ENCODE measurements around the gene FRAS1. TPM values are rescaled to one million over a fixed set of nuclear protein-coding genes. Genes with fewer than 3 reads are reported as not detected.
A peak's percentile ranks its signal among the peaks of the same experiment; 100 is the strongest.

FRAS1 gene
- total RNA-seq, 1 donor from 2014 or later: 20.2 TPM

DNA sequence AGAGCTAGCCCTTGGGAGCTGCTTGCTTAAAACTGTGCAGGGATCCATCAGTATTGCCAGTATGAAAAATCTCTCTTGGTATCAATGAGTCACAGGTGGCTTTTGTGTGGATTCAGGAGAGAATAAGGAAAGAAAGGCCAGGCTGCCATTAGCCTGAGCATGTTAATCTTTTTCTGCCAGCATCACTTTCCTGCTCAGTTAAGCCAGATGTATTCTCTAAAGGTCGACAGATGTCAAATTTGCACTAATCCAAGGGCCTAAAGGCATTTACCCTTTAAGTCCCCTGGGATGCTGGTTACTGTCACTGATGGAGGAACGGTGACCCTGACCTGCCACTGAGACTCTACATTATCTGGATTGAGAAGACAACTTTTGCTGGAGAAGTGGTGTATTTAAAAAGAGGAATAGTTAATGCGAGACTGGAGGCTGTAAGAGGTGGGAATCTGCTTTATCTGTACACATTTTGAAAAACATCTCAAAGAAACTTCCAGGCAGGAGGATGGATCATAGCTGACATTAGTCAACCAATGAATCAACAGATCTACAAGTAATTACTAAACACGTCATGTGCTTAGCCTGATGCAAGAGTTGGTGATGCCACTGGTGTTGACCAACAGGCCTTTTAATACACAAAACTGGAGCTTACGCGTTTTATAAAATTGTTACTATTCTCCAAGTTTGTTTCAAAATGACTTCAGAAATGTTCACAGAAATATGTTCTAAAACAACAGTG is 253.1 kb downstream of the FRAS1 start:
- Histone ChIP-seq H3K4me1 (no peaks in the 10 kb centered on the region), H3K9me3 (no peaks in the 10 kb centered on the region), H3K27me3 (no peaks in the 10 kb centered on the region), H3K27ac (no peak overlapping the region), H3K36me3 (no peaks in the 10 kb centered on the region), H3K4me3 (no peak overlapping the region)
- no peak for DNase-seq
- ATAC-seq: no peak
- TF ChIP-seq, protein P1, sequence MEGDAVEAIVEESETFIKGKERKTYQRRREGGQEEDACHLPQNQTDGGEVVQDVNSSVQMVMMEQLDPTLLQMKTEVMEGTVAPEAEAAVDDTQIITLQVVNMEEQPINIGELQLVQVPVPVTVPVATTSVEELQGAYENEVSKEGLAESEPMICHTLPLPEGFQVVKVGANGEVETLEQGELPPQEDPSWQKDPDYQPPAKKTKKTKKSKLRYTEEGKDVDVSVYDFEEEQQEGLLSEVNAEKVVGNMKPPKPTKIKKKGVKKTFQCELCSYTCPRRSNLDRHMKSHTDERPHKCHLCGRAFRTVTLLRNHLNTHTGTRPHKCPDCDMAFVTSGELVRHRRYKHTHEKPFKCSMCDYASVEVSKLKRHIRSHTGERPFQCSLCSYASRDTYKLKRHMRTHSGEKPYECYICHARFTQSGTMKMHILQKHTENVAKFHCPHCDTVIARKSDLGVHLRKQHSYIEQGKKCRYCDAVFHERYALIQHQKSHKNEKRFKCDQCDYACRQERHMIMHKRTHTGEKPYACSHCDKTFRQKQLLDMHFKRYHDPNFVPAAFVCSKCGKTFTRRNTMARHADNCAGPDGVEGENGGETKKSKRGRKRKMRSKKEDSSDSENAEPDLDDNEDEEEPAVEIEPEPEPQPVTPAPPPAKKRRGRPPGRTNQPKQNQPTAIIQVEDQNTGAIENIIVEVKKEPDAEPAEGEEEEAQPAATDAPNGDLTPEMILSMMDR (IDR thresholded peaks at IDR 0.05): no peak
- intact Hi-C loops (cut with DNase I): no loop called here

DNA sequence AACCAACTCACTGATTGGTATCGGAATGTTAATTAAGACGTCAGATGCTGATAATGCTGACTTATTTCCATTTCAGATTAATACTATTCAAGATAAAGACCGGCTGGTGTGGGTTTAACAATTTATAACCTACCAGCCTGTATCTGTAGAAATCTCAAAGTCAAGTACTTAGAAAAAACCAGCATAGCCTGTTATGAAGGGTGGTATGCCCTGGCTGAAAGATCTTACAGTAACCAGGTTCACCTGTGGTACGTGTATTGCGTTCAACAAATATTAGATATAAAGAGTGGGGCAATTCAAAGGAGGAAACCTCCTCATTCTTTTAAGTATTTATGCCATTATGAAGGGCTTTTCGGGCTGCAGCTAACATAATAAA is 253.6 kb downstream of the FRAS1 start:
- no peaks in the 10 kb centered on the region for H3K36me3 ChIP-seq
- TF ChIP-seq, protein P1 (IDR thresholded peaks at IDR 0.05): no peak

DNA sequence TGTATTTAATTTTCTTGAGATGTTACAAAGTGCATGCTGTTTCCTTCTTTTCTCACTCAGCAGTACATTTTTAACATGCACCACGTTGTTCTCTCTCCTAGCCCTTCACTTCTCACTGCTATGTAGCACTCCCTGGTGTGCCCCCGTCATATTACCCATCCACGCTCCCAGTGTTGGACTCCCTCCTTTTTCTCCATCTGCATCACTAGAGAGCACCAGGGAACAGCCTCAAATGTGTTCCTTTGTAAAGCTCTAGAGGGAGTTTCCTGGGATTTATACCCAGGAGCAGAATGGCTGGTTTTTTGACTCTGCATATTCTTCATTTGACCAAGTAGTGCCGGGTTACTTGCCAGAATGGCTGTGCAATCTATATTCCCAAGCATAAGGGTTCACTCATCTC is 254.2 kb downstream of the FRAS1 start:
- ATAC-seq: no peak
- no peaks in the 10 kb centered on the region for H3K36me3 ChIP-seq
- no peak overlapping the region for H3K27ac ChIP-seq
- DNase-seq: no peak
- TF ChIP-seq, protein P1 (IDR thresholded peaks at IDR 0.05): no peak
- H3K4me3 ChIP-seq: no peak overlapping the region
- no peaks in the 10 kb centered on the region for H3K9me3 ChIP-seq
- H3K4me1 ChIP-seq: no peaks in the 10 kb centered on the region
- no peaks in the 10 kb centered on the region for H3K27me3 ChIP-seq
- intact Hi-C loops (cut with DNase I): no loop called here

More for the DNA sequence above, 253.6 kb downstream of the FRAS1 start:
- H3K9me3 ChIP-seq: no peaks in the 10 kb centered on the region
- no peaks in the 10 kb centered on the region for H3K4me1 ChIP-seq
- ATAC-seq (peak; percentile 39), DNase-seq (no peak)
- intact Hi-C loops (cut with DNase I): no loop called here
- no peak overlapping the region for H3K4me3 ChIP-seq
- no peak overlapping the region for H3K27ac ChIP-seq
- H3K27me3 ChIP-seq: no peaks in the 10 kb centered on the region

DNA sequence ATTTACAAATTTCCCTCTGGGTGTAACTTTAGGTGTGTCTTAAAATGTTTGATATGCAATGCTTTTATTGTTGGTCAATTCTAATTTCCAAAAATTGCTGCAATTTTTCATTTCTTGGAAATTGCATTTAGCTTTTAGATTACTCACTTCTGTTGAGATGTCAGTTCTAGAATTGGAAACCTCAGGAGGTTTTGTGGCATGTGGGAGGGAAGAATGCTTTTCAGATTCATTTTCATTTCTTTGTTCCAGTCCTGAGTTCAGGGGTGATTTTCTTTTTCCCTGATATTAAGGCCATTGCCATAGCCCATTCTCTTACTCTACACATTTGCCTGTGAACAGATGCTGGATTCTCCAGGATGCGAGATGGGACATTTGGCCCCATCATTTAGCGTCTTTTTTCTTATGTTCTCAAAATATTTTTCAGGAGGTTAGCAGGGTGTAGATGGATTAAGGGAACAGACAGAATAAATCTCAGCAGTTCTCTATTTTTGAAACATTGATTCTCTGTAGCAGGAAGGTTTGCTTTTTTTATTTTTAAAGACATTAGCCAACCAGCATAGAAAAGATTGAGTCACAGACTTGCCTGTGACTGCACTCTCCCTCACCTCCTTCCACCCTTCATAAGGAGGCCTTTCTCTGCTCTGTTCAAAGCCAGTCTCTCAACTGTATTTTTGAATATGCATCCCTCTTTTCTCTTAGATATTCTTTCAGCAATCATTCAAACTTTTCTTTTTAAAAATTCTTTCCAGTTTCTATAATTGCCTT is 256.0 kb downstream of the FRAS1 start:
- Histone ChIP-seq H3K27ac (no peak overlapping the region), H3K4me1 (no peaks in the 10 kb centered on the region), H3K27me3 (no peaks in the 10 kb centered on the region), H3K36me3 (no peaks in the 10 kb centered on the region), H3K4me3 (no peak overlapping the region), H3K9me3 (no peaks in the 10 kb centered on the region)
- no peak for ATAC-seq
- DNase-seq: no peak
- TF ChIP-seq, protein P1 (IDR thresholded peaks at IDR 0.05): no peak
- intact Hi-C loops (cut with DNase I): no loop called here

DNA sequence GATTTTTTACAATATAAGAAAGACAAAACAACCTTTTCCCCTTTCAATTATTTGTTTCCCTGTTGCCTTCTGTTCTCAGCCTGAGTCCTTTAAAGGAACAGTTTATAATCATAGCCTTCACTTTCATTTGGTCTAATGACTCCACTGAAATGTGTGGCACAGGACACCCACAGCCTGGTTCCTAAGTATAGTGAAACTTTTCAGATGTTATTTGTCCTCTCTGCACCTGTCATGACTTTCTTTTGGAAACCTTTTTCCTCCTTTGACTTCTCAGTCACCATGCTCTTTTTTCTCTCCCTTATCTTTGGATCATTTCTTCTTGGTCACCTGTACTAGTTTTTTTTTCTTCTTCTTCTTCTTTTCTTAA is 256.6 kb downstream of the FRAS1 start:
- no peaks in the 10 kb centered on the region for H3K9me3 ChIP-seq
- H3K4me3 ChIP-seq: no peak overlapping the region
- intact Hi-C loops (cut with DNase I): no loop called here
- TF ChIP-seq, protein P1 (IDR thresholded peaks at IDR 0.05): no peak
- H3K27me3 ChIP-seq: no peaks in the 10 kb centered on the region
- no peak overlapping the region for H3K27ac ChIP-seq
- H3K4me1 ChIP-seq: no peaks in the 10 kb centered on the region
- H3K36me3 ChIP-seq: no peaks in the 10 kb centered on the region
- ATAC-seq (no peak), DNase-seq (no peak)

All from upper lobe of right lung (tissue), 1 donor.